ENCODE measurements around the gene OPCML.

OPCML gene

GRCh38 chr11:133519560-133519959, 12.7 kb downstream of the OPCML start:
- TF ChIP-seq EZH2phosphoT487 (IDR thresholded peaks at IDR 0.05; ENCODE audit: borderline replicate concordance, low read length), result no peak
- no peak for TF ChIP-seq CTCF (IDR thresholded peaks at IDR 0.05; ENCODE audit: low read depth, low read length, poor library complexity, severe bottlenecking)
- Histone ChIP-seq H3K79me2 (ENCODE audit: control insufficient read depth, low read length) (no peaks in the 10 kb centered on the region), H3K4me1 (ENCODE audit: control insufficient read depth, low read length) (no peaks in the 10 kb centered on the region), H3K9me2 (replicated peaks; ENCODE audit: control insufficient read depth, low read length) (no peaks in the 10 kb centered on the region), H3K4me2 (ENCODE audit: low read length) (no peak overlapping the region), H4K20me1 (ENCODE audit: control insufficient read depth, insufficient read depth, low read depth, low read length) (no peaks in the 10 kb centered on the region), H3K27ac (ENCODE audit: low read depth, low read length) (no peak overlapping the region), H3F3A (ENCODE audit: control insufficient read depth, insufficient read depth) (no peaks in the 10 kb centered on the region), H3K27me3 (ENCODE audit: control insufficient read depth, low read length) (no peaks in the 10 kb centered on the region), H3K9me3 (ENCODE audit: control insufficient read depth, insufficient read depth, low read length) (no peaks in the 10 kb centered on the region), H3K36me3 (ENCODE audit: control insufficient read depth, low read length) (no peaks in the 10 kb centered on the region), H3K4me3 (ENCODE audit: low read length) (no peak overlapping the region)

GRCh38 chr11:133518702-133519264, 13.5 kb downstream of the OPCML start:
- Histone ChIP-seq H3K9me3 (ENCODE audit: control insufficient read depth, insufficient read depth, low read length) (no peaks in the 10 kb centered on the region), H3K4me3 (ENCODE audit: low read length) (no peak overlapping the region), H3K27me3 (ENCODE audit: control insufficient read depth, low read length) (no peaks in the 10 kb centered on the region)

GRCh38 chr11:133516845-133517244, 15.5 kb downstream of the OPCML start:
- Histone ChIP-seq H3K79me2 (ENCODE audit: control insufficient read depth, low read length) (no peaks in the 10 kb centered on the region), H3K36me3 (ENCODE audit: control insufficient read depth, low read length) (no peaks in the 10 kb centered on the region), H3K4me2 (ENCODE audit: low read length) (no peak overlapping the region), H3K4me1 (ENCODE audit: control insufficient read depth, low read length) (no peaks in the 10 kb centered on the region), H3K9me2 (replicated peaks; ENCODE audit: control insufficient read depth, low read length) (no peaks in the 10 kb centered on the region), H3K27me3 (ENCODE audit: control insufficient read depth, low read length) (no peaks in the 10 kb centered on the region), H3K4me3 (ENCODE audit: low read length) (no peak overlapping the region), H3F3A (ENCODE audit: control insufficient read depth, insufficient read depth) (no peaks in the 10 kb centered on the region), H3K9me3 (ENCODE audit: control insufficient read depth, insufficient read depth, low read length) (no peaks in the 10 kb centered on the region), H3K27ac (ENCODE audit: low read depth, low read length) (no peak overlapping the region), H4K20me1 (ENCODE audit: control insufficient read depth, insufficient read depth, low read depth, low read length) (no peaks in the 10 kb centered on the region)
- no peak for TF ChIP-seq CTCF (IDR thresholded peaks at IDR 0.05; ENCODE audit: low read depth, low read length, poor library complexity, severe bottlenecking)
- no peak for TF ChIP-seq EZH2phosphoT487 (IDR thresholded peaks at IDR 0.05; ENCODE audit: borderline replicate concordance, low read length)

More at GRCh38 chr11:133518702-133519264, 13.5 kb downstream of the OPCML start:
- no peak for TF ChIP-seq EZH2phosphoT487 (IDR thresholded peaks at IDR 0.05; ENCODE audit: borderline replicate concordance, low read length)
- no peak for TF ChIP-seq CTCF (IDR thresholded peaks at IDR 0.05; ENCODE audit: low read depth, low read length, poor library complexity, severe bottlenecking)
- H4K20me1 ChIP-seq (ENCODE audit: control insufficient read depth, insufficient read depth, low read depth, low read length), result no peaks in the 10 kb centered on the region
- no peaks in the 10 kb centered on the region for H3K4me1 ChIP-seq (ENCODE audit: control insufficient read depth, low read length)
- H3K27ac ChIP-seq (ENCODE audit: low read depth, low read length), result no peak overlapping the region
- no peaks in the 10 kb centered on the region for H3K79me2 ChIP-seq (ENCODE audit: control insufficient read depth, low read length)
- no peaks in the 10 kb centered on the region for H3F3A ChIP-seq (ENCODE audit: control insufficient read depth, insufficient read depth)
- no peaks in the 10 kb centered on the region for H3K9me2 ChIP-seq (replicated peaks; ENCODE audit: control insufficient read depth, low read length)
- H3K4me2 ChIP-seq (ENCODE audit: low read length), result no peak overlapping the region
- H3K36me3 ChIP-seq (ENCODE audit: control insufficient read depth, low read length), result no peaks in the 10 kb centered on the region

Measured in DOHH2 (cell line).